Breast epithelium (tissue), 4 donors: ENCODE data around the gene LFNG. TPM values are rescaled to one million over a fixed set of nuclear protein-coding genes. Genes with fewer than 3 reads are reported as not detected.

Source experiments
- DNase-seq, 2 donors: peaks; one replicate each; pipeline ENCODE4 v3.0.0-alpha.2; 2019; ENCODE audit warnings: low spot score in 2 of 2
- H3K27ac ChIP-seq, 2 donors: fragments of 200-600 bp; sonication (generic) in 1 of 2; one replicate each; pipeline ENCODE4 v1.5.1; 2016 to 2019; ENCODE audit warnings: mild to moderate bottlenecking in 1 of 2
- H3K27me3 ChIP-seq, 2 donors: fragments of 200-600 bp; sonication (generic) in 1 of 2; one replicate each; pipeline versions ENCODE4 v1.5.1 to v1.6.0; 2017 to 2019; ENCODE audit warnings: control low read depth in 1 of 2, mild to moderate bottlenecking in 1 of 2
- H3K36me3 ChIP-seq: fragments of 200-600 bp; one replicate; pipeline ENCODE4 v1.5.1; 2019
- H3K4me1 ChIP-seq, 2 donors: fragments of 200-600 bp; sonication (generic); one replicate each; pipeline ENCODE4 v1.5.1; 2016 to 2019; ENCODE audit warnings: control low read depth in 1 of 2
- H3K4me3 ChIP-seq, 3 donors: fragments of 200-600 bp; sonication (generic); 1 replicate in 2 of 3; 2 replicates in 1 of 3; pipeline ENCODE4 v1.5.1; 2016 to 2019; ENCODE audit warnings: mild to moderate bottlenecking in 3 of 3, moderate library complexity in 2 of 3
- H3K9me3 ChIP-seq, 2 donors: fragments of 200-600 bp; sonication (generic) in 1 of 2; one replicate each; pipeline ENCODE4 v1.5.1; 2016 to 2019; ENCODE audit warnings: control low read depth in 1 of 2
- POLR2A ChIP-seq: fragments of 450-650 bp; IDR thresholded peaks from one replicate; pipeline ENCODE4 v1.6.1; 2016; ENCODE audit warnings: antibody characterized with exemption, mild to moderate bottlenecking, moderate library complexity
- POLR2AphosphoS5 ChIP-seq, 3 donors: sonication (generic); formaldehyde crosslinking; IDR thresholded peaks; one replicate each; pipeline ENCODE4 v1.6.1; 2017; ENCODE audit warnings: antibody characterized with exemption in 3 of 3
- intact Hi-C: fragments of 100-400 bp; cut with DNase I; formaldehyde crosslinking; loops from one replicate; pipeline ENCODE4 v1.15.1; 2023; ENCODE audit warnings: low total_unique reads
- total RNA-seq, 3 donors: library from RNA; depleted of rRNA; stranded (reverse); fragments of >200 nt; gene quantifications; one replicate each; pipeline ENCODE4 v1.1.0, GENCODE V29; 2016
- TF ChIP-seq, protein P1 (sequence below), 3 donors: fragments of 450-650 bp; IDR thresholded peaks; one replicate each; pipeline ENCODE4 v1.5.1; 2016 to 2017; ENCODE audit warnings: antibody characterized with exemption in 3 of 3, mild to moderate bottlenecking in 3 of 3, moderate library complexity in 3 of 3

The LFNG gene
- total RNA-seq, 3 donors from 2014 or later = 5.0 to 16.4 (median 9.1) TPM

DNA sequence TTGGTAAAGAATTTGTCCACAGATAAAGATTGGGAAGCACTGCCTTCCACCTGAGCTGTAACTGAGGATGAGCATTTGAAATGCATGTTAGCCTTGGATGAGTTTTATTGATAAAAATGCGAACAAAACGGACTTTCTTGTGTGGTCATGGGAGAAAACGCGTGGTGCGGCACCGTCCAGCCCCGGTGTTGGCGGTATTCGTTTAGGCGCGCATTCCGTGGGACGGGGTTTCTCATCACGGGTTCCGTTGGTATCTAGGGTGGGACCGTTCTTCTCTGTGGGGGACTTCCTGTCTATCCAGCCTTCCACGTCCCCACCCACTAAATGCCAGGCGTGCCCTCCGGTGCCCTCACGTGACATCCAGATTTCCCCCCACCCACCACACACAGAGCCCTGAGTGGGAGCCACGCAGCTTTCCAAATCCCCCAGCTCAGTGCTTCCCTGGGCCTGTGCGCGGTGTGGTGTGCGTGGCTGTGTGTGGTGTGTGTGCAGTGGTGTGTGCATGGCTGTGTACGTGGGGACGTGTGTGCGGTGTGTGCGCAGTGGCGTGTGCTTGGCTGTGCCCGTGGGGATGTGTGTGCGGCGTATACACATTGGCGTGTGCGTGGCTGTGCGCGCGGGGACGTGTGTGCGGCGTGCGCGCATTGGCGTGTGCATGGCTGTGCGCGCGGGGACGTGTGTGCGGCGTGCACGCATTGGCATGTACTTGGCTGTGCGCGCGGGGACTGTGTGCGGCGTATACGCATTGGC is 57.3 kb downstream of the LFNG start:
- no peak overlapping the region for H3K27ac ChIP-seq
- no peak for DNase-seq
- intact Hi-C loops = no loop called here
- no peaks in the 10 kb centered on the region for H3K4me1 ChIP-seq
- H3K9me3 ChIP-seq = no peaks in the 10 kb centered on the region
- no peak for TF ChIP-seq POLR2AphosphoS5 (IDR thresholded peaks at IDR 0.05)
- TF ChIP-seq, protein P1, sequence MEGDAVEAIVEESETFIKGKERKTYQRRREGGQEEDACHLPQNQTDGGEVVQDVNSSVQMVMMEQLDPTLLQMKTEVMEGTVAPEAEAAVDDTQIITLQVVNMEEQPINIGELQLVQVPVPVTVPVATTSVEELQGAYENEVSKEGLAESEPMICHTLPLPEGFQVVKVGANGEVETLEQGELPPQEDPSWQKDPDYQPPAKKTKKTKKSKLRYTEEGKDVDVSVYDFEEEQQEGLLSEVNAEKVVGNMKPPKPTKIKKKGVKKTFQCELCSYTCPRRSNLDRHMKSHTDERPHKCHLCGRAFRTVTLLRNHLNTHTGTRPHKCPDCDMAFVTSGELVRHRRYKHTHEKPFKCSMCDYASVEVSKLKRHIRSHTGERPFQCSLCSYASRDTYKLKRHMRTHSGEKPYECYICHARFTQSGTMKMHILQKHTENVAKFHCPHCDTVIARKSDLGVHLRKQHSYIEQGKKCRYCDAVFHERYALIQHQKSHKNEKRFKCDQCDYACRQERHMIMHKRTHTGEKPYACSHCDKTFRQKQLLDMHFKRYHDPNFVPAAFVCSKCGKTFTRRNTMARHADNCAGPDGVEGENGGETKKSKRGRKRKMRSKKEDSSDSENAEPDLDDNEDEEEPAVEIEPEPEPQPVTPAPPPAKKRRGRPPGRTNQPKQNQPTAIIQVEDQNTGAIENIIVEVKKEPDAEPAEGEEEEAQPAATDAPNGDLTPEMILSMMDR (IDR thresholded peaks at IDR 0.05) = no peak
- no peak for TF ChIP-seq POLR2A
- no peaks in the 10 kb centered on the region for H3K36me3 ChIP-seq
- H3K27me3 ChIP-seq = no peaks in the 10 kb centered on the region
- H3K4me3 ChIP-seq = no peak overlapping the region

Other genes starting within 250 kb of the LFNG start
- gene SNX8, start 205.3 kb upstream of the LFNG start, total RNA-seq = 10 to 100 TPM in 2 of 3 donors, 1 to 10 TPM in 1; 8.8 to 32.3 (median 20.3) TPM
- gene EIF3B, start 164.9 kb upstream of the LFNG start, total RNA-seq = 100 to 1,000 TPM; 111 to 122 (median 115) TPM
- 10 to 100 TPM in 1 of 3 donors, 1 to 10 TPM in 2; 6.2 to 15.0 (median 7.2) TPM for gene CHST12, start 116.2 kb upstream of the LFNG start, total RNA-seq
- not detected for gene GRIFIN, start 43.4 kb upstream of the LFNG start, total RNA-seq
- gene BRAT1, start 35.8 kb downstream of the LFNG start, total RNA-seq = 10 to 100 TPM; 20.8 to 36.4 (median 28.4) TPM
- 10 to 100 TPM; 13.4 to 22.7 (median 13.8) TPM for gene IQCE, start 39.2 kb downstream of the LFNG start, total RNA-seq
- gene TTYH3, start 112.2 kb downstream of the LFNG start, total RNA-seq = 10 to 100 TPM; 11.6 to 17.9 (median 17.4) TPM
- gene AMZ1, start 168.4 kb downstream of the LFNG start, total RNA-seq = under 1 TPM; 0.16 to 0.88 (median 0.33) TPM